HuH-7 (cell line): ENCODE results near the gene CES3.
A peak's percentile ranks its signal among the peaks of the same experiment; 100 is the strongest.
"Not testable (repeated sequence)": the region's sequence is repeated elsewhere in the genome, so short reads cannot be mapped to it uniquely, and the experiment has no call there.

Experiments
- DNase-seq: peaks from one replicate; pipeline ENCODE4 v3.0.0; 2011; ENCODE audit warnings: low spot score

CES3 gene

GRCh38 chr16:66946974-66947301 lies 14.1 kb upstream of the CES3 start:
- no peak for DNase-seq

GRCh38 chr16:66947302-66948065 lies 13.6 kb upstream of the CES3 start:
- DNase-seq, result peak; percentile 88

- no peak for DNase-seq
Observed at GRCh38 chr16:66948134-66948836, 12.8 kb upstream of the CES3 start.

DNA sequence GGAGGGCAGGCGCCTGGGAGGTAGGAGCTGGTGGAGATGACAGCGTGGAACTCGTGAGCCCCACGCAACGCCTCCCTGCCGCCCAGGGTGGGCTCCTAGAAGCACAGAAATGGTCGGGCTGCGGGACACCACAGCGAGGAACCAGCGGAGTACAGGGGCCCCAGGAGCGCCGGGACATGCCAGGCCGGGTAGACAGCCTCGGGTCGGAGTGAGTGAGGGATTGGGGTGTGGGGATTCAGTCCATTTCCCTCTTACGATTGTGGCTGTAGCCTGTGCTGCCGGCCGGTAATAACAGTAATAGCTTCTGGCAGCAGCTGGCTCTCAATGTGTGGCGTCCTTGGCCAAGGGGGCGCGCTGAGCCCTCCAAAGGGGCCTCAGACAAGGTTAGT lies 12.2 kb upstream of the CES3 start:
- DNase-seq, result no peak

- DNase-seq, result no peak
Observed at GRCh38 chr16:66949472-66949871, 11.6 kb upstream of the CES3 start.

DNA sequence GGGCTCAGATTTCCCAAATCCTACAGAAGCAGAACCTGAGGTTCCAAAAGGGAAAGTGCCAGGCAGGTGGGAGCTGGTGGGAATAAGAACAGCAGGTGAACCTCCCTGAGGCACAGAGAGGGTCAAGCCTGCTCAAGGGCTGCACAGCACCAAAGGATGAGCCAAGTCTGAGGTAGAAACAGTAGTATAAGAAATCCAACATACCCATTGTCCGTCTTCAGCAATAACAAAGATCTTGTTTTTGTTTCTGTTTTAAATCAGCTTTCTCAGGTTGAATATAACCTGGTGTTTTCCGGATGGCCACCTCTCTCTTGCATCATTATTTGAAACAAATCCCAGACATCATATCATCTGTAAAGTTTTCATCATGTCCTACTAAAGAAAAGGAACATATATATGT lies 10.6 kb upstream of the CES3 start:
- no peak for DNase-seq

GRCh38 chr16:66950971-66951790 lies 9.9 kb upstream of the CES3 start:
- no peak for DNase-seq

DNA sequence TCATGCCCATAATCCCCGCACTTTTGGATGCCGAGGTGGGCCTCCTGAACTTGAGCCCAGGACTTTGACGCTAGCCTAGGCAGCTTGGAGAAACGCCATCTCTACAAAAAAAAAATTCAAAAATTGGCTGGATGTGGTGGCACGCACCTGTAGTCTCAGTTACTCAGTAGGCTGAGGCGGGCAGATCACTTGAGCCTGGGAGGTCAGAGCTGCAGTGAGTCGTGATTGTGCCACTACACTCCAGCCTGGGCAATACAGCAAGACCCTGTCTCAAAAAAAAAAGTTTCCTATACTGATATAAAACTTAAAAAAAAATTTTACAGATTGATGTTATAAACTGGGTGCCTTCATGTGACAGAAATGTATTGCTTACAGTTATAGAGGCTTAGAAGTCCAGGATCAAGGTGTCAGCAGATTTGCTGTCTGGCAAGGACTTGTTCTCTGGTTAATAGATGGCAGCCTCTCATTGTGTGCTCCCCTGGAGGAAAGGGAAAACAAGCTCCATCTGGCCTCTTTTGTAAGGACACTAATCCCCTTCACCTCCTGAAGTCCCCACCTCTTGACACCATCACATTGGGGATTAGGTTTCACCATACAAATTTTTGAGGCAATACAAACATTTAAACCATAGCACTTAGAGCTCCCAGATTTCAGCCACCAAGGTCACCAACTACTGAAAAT lies 8.5 kb upstream of the CES3 start:
- DNase-seq, result no peak

GRCh38 chr16:66953462-66954096 lies 7.5 kb upstream of the CES3 start:
- DNase-seq, result no peak

DNA sequence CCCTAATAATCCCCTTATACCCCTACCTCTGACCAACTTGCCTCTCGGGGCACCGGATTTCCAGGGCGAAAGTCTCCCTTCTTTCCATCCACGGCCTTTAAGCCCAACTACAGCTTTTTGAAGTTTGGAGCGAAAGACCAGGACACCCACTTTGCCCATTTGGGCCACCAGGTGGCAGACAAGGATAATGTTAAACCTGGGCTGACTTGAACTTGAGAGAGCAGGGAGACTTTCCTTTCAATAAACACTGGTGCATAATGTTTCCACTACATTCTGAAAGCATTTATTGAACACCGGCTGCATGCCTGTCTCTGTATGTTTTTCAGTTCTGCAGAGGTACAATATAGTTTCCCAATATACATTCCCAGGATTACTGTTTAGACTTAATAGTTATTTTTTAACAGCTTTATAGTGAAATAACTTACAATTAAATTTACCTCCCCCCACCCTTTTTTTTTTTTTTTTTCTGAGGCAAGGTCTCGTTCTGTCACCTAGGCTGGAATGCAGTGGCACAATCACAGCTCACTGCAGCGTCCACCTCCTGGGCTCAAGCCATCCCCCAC lies 6.9 kb upstream of the CES3 start:
- peak; percentile 84 for DNase-seq

DNA sequence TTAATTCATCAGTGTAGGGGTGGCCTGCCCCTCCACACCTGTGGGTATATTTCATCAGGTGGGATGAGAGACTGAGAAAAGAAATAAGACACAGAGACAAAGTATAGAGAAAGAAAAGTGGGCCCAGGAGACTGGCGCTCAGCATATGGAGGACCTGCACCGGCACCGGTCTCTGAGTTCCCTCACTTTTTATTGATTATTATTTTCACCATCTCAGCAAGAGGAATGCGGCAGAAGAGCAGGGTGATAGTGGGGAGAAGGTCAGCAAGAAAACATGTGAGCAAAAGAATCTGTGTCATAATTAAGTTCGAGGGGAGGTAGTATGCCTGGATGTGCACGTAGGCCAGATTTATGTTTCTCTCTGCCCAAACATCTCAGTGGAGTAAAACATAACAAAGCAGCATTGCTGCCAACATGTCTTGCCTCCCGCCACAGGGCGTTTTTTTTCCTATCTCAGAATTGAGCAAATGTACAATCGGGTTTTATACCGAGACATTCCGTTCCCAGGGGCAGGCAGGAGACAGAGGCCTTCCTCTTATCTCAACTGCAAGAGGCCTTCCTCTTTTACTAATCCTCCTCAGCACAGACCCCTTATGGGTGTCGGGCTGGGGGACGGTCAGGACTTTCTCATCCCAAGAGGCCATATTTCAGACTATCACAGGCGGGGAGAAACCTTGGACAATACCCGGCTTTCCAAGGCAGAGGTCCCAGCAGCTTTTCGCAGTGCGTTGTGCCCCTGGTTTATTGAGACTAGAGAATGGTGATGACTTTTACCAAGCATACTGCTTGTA lies 5.5 kb upstream of the CES3 start:
- DNase-seq, result not testable (repeated sequence)

GRCh38 chr16:66956154-66956457 lies 5.0 kb upstream of the CES3 start:
- not testable (repeated sequence) for DNase-seq

DNA sequence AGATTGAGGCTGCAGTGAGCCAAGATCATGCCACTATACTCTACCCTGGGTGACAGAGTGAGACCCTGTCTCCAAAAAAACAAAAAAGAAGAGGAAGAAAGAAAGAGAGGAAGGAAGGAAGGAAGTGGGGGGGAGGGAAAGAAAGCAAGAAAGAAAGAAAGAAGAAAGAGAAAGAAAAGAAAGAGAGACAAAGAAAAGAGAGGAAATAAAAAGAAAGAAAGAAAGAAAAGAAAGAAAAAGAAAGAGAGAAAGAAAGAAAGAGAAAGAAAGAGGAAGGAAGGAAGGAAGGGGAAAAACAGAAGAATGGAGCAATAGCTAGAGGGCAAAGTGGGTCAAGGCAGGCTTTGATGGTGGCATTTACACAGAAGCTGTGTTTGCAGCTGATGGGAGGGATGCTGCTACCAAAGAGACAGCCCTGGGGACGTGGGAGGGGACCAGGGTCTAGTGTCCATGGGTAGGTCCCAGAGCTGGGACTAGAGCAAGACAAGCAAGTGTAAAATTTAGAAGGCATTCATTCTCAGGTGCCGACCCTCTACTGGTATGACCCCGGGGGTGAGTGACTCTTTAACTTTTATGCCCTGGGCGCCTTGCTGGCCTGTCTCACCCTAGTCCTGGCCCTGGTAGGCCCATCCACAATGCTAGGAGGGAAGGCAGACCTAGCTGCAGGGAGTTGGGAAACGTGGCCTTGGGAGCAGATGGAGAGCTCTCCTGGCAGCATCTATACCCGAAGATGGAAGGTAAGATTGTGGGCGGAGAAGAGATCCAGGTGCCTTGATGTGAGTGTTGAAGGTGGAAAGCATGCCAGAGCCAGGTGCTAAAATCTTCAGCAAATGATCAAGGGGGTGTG lies 2.0 kb upstream of the CES3 start:
- DNase-seq, result no peak

- no peak for DNase-seq
Observed at GRCh38 chr16:66959704-66960161, 1.3 kb upstream of the CES3 start.

DNA sequence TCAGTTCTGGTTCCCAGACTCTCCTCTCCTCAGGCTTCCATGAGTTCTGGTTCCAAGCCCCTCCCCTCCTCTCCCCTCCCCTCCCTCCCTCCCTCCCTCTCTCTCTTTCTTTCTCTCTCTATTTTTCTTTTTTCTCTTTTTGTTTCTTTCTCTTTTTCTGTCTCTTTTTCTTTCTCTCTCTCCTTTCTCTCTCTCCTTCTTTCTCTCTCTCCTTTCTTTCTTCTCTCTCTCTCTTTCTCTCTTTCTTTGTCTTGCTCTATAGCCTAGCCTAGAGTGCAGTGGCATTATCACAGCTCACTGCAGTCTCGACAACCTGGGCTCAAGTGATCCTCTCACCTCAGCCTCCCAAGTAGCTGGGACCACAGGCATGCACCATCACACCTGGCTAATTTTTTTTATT lies 796 bp upstream of the CES3 start:
- no peak for DNase-seq

GRCh38 chr16:66961914-66962313 lies 848 bp downstream of the CES3 start:
- no peak for DNase-seq

GRCh38 chr16:66964049-66964448 lies 3.0 kb downstream of the CES3 start:
- DNase-seq, result no peak

- no peak for DNase-seq
Observed at GRCh38 chr16:66968847-66969246, 7.8 kb downstream of the CES3 start.

DNA sequence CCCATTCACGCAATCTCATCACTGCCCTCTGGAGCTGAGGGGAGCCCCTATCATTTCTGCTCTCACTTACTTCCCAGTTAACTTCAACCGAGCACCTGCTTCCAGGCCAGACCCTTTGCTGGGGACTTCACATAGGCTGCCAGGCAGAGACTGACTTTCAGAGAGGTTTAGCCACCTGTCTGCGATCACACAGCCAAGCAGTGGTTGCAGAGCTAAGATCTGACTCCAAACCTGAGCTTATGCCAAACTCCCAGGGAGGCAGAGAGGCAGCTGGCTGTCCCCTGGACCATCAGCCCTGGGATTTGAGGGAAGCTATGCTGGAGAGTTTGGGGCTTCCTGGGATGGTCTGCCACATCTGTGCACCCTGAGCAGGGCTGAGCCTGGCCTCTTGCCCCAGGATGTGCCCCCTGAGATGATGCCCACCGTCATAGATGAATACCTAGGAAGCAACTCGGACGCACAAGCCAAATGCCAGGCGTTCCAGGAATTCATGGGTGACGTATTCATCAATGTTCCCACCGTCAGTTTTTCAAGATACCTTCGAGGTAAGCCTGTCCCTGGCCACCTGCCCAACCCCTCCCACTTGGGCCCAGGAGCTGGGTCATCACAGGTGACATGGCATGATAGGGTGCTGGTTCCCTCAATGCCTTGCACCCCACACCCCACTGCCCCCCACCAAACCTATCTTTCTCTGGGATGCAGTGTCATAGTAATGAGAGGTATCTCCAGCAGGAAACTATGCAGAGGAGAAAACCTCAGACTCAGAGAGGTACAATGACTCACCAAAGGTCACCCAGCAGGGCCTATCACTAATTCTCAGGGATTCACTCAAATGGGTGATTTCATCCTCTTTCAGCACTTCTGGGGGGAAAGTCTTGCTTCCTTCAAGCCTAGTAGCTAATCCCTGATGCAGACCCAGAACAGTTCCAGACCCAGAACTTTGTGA lies 10.0 kb downstream of the CES3 start:
- DNase-seq, result no peak
